BE2C (cell line): Measurements from ENCODE around the gene IL19.
"Not testable (repeated sequence)": the region's sequence is repeated elsewhere in the genome, so short reads cannot be mapped to it uniquely, and the experiment has no call there.

Experiments used
- DNase-seq: peaks from one replicate; pipeline ENCODE4 v3.0.0-alpha.2; 2020
- H3K27me3 ChIP-seq: fragments of 250-450 bp; sonication (Bioruptor Pico); 2 replicates; pipeline ENCODE4 v1.5.1; 2020; ENCODE audit warnings: mild to moderate bottlenecking
- H3K36me3 ChIP-seq: fragments of 250-450 bp; sonication (Bioruptor Pico); 2 replicates; pipeline ENCODE4 v1.5.1; 2020; ENCODE audit warnings: mild to moderate bottlenecking
- H3K4me1 ChIP-seq: fragments of 250-450 bp; sonication (Bioruptor Pico); 2 replicates; pipeline ENCODE4 v1.5.1; 2020
- H3K4me3 ChIP-seq: 2 replicates; pipeline ENCODE4 v1.5.1; 2011; ENCODE audit warnings: low read depth, low read length
- H3K9me3 ChIP-seq: fragments of 250-450 bp; sonication (Bioruptor Pico); 2 replicates; pipeline ENCODE4 v1.5.1; 2020
- CTCF ChIP-seq: IDR thresholded peaks from 2 replicates; pipeline ENCODE4 v1.5.1; 2012; ENCODE audit warnings: mild to moderate bottlenecking, low read depth, low read length

IL19 gene

GRCh38 chr1:206776229-206776628, 5.7 kb downstream of the IL19 start:
- no peak for TF ChIP-seq CTCF
- no peaks in the 10 kb centered on the region; the same call in 1 of the 2 replicates for H3K9me3 ChIP-seq
- H3K36me3 ChIP-seq = no peaks in the 10 kb centered on the region
- DNase-seq = no peak
- H3K27me3 ChIP-seq = no peaks in the 10 kb centered on the region
- H3K4me3 ChIP-seq = no peak overlapping the region
- no peaks in the 10 kb centered on the region for H3K4me1 ChIP-seq

GRCh38 chr1:206778031-206778430, 7.5 kb downstream of the IL19 start:
- DNase-seq = no peak
- Histone ChIP-seq H3K9me3 (no peaks in the 10 kb centered on the region), H3K4me3 (no peak overlapping the region), H3K36me3 (no peaks in the 10 kb centered on the region), H3K4me1 (no peaks in the 10 kb centered on the region), H3K27me3 (no peaks in the 10 kb centered on the region)
- TF ChIP-seq CTCF = no peak

- H3K9me3 ChIP-seq, H3K36me3 ChIP-seq, H3K27me3 ChIP-seq, DNase-seq, H3K4me1 ChIP-seq, H3K4me3 ChIP-seq: not testable (repeated sequence)
These were observed 8.3 kb downstream of the IL19 start for GRCh38 chr1:206778911-206779310.

- no peaks in the 10 kb centered on the region for H3K9me3 ChIP-seq
- H3K4me3 ChIP-seq = no peak overlapping the region
- TF ChIP-seq CTCF = no peak
- H3K4me1 ChIP-seq = no peaks in the 10 kb centered on the region
- H3K36me3 ChIP-seq = no peaks in the 10 kb centered on the region
- no peak for DNase-seq
- no peaks in the 10 kb centered on the region for H3K27me3 ChIP-seq
These were observed 9.1 kb downstream of the IL19 start for GRCh38 chr1:206779638-206780037.

- Histone ChIP-seq H3K36me3 (no peaks in the 10 kb centered on the region), H3K4me1 (no peaks in the 10 kb centered on the region), H3K27me3 (no peaks in the 10 kb centered on the region), H3K4me3 (no peak overlapping the region), H3K9me3 (no peaks in the 10 kb centered on the region)
- TF ChIP-seq CTCF = no peak
- DNase-seq = no peak
These were observed 11.9 kb downstream of the IL19 start for GRCh38 chr1:206782448-206782847.

GRCh38 chr1:206783506-206783905, 12.9 kb downstream of the IL19 start:
- no peak for DNase-seq
- Histone ChIP-seq H3K4me3 (no peak overlapping the region), H3K4me1 (no peaks in the 10 kb centered on the region), H3K9me3 (no peaks in the 10 kb centered on the region), H3K36me3 (no peaks in the 10 kb centered on the region), H3K27me3 (no peaks in the 10 kb centered on the region)
- no peak for TF ChIP-seq CTCF

- H3K4me3 ChIP-seq = no peak overlapping the region
- H3K36me3 ChIP-seq = no peaks in the 10 kb centered on the region
- no peak for TF ChIP-seq CTCF
- H3K27me3 ChIP-seq = no peaks in the 10 kb centered on the region
- H3K4me1 ChIP-seq = no peaks in the 10 kb centered on the region
- no peak for DNase-seq
- no peaks in the 10 kb centered on the region for H3K9me3 ChIP-seq
These were observed 13.9 kb downstream of the IL19 start for GRCh38 chr1:206784471-206784903.
